RWPE1 (cell line): Measurements from ENCODE around the gene RPL10.
"Not testable (repeated sequence)": the region's sequence is repeated elsewhere in the genome, so short reads cannot be mapped to it uniquely, and the experiment has no call there.

ENCODE experiments used
- CTCF ChIA-PET: fragments of 350-600 bp; sonication (Branson Sonifier 250); formaldehyde crosslinking; extraction: SDS; loops from one replicate; lab custom pipeline; 2021; lab: Yijun Ruan, JAX
- POLR2A ChIA-PET: fragments of 400-600 bp; formaldehyde crosslinking; extraction: SDS; loops from one replicate; lab custom pipeline; 2020; ENCODE audit warnings: antibody characterized with exemption; ENCODE audit not compliant: low non-redundant PET; lab: Yijun Ruan, JAX
- DNase-seq: peaks from one replicate; pipeline ENCODE4 v3.0.0; 2012; ENCODE audit warnings: low spot score
- H3K27ac ChIP-seq: fragments of 450-650 bp; 2 replicates; pipeline ENCODE4 v1.5.1; 2017
- TF ChIP-seq, protein P1 (sequence below): fragments of 450-650 bp; conservative IDR thresholded peaks from 2 replicates; pipeline ENCODE4 v1.5.1; 2017; ENCODE audit warnings: low read depth, mild to moderate bottlenecking

Gene RPL10

DNA sequence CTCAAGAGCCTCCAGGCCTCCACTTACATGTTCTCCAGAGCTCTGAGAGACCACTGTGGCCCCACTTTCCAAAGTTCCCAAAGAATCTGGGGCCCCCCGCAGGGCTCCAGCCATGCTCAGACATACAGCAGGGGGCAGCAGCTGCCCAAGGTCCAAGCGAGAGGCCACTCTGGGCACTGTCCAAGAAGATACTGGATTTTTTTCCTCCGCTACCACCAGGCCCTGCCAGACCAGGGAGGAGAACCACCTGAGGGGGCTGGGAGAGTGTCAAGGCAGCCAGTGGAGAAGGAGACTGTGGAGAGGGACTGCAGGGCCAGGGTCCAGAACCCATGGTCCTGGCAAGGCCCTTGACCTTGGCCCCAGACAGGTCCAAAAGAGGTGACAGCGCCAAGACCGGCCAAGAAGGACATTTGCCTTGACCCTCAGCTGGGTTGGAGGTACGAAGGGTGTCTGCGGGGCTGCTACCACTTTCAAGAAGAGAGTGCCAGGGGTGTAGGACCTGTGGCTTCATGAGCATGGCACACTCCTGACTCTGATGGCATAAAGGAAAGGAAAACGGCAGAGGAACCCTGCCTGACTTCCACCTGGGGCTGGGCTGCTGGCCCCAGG lies 13.8 kb upstream of the RPL10 start:
- ChIA-PET CTCF (interaction anchor here (0.6 to 3.0 kb wide), 2 partner anchors 11 to 143 kb away, joined by 4 to 13 read pairs; partner anchors contain the start of gene FLNA), POLR2A (no interaction called here)
- DNase-seq: no peak
- TF ChIP-seq, protein P1, sequence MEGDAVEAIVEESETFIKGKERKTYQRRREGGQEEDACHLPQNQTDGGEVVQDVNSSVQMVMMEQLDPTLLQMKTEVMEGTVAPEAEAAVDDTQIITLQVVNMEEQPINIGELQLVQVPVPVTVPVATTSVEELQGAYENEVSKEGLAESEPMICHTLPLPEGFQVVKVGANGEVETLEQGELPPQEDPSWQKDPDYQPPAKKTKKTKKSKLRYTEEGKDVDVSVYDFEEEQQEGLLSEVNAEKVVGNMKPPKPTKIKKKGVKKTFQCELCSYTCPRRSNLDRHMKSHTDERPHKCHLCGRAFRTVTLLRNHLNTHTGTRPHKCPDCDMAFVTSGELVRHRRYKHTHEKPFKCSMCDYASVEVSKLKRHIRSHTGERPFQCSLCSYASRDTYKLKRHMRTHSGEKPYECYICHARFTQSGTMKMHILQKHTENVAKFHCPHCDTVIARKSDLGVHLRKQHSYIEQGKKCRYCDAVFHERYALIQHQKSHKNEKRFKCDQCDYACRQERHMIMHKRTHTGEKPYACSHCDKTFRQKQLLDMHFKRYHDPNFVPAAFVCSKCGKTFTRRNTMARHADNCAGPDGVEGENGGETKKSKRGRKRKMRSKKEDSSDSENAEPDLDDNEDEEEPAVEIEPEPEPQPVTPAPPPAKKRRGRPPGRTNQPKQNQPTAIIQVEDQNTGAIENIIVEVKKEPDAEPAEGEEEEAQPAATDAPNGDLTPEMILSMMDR: no peak
- peak overlapping the region; percentile 86 for H3K27ac ChIP-seq

DNA sequence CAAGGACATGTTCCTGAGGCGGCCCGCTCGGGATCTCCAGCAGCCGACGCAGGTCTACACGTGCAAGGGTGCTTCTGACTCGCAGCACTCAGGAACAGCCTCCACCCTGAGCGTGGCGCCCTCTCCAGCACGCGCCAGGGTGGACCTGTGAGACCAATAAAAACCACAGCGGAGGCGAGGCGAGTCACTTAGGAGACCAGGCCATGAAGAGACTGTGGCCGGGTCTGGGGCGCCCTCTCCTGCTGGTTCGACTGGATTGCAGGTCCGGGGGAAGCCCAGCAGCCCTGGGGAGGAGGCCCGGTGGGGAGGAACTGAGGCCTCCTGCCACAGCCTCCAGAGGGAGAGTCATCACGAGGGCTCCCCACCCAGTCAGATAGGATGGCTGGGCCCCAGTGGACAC lies 10.1 kb upstream of the RPL10 start:
- POLR2A ChIA-PET, H3K27ac ChIP-seq, DNase-seq, CTCF ChIA-PET: not testable (repeated sequence)

DNA sequence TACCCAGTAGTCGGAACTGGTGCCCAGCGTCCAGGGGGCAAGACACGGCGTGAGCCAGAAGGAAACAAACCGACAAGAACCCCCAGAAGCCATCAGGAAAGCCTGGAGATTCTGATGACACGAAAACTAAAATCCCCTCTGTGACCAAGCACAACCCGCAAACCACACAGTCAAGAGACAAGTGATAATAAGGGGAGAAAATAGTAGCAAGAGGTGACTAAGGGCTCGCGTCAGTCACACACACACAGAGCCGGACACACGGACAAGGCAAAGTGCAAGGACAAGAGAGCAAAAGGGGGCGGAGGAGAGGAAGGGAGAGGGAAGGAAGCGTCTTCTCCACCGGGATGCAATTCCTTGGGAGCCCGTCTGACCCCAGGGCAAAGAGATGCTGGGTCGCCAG lies 9.5 kb upstream of the RPL10 start:
- CTCF ChIA-PET, POLR2A ChIA-PET, H3K27ac ChIP-seq, DNase-seq: not testable (repeated sequence)

DNA sequence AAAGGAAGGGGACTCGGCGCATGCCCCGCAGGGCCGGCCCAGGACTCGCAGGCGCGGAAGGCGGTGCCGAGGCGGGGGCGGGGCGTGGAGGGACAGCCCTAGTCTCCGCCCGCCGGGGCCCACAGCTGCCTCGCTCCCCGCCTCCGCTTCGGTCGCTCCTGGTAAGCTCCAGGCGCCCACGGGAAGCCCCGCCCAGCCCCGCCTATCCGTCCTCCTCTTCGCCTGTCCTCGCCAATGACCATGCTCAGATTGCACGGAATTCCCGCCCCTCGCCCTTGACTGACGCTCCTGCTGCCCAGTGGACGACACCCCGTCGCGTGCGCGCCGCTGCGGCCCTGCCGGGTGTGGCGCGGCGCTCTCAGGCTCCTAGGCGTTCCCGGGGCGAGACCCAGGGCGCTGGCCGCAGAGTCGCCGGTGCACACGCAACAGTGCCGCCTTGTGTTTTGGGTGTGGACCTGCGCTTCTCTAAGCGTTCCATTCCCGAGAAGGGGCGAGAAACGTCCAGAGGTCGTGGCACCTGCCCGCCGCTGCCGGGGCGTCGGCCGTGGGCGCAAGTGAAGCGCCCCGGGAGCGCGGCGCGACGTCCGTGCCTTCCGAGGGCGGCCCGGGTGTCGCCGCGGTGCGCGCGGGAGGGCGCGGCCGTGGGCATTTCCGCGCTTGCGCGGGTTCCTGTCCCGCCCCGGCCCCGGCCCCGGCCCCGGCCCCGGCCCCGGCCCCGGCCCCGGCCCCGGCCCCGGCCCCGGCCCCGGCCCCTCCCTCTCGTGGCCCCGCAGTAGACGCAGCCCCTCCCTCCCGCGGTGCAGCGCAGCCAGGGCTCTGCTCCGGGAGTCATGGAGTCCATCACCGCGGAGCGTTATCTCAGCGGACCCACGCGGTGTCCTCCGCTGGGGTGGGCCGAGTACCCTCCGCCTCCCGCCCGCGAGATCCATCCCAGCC lies 8.1 kb upstream of the RPL10 start:
- POLR2A ChIA-PET, DNase-seq, CTCF ChIA-PET: not testable (repeated sequence)
- H3K27ac ChIP-seq: peak overlapping the region; percentile 67

DNA sequence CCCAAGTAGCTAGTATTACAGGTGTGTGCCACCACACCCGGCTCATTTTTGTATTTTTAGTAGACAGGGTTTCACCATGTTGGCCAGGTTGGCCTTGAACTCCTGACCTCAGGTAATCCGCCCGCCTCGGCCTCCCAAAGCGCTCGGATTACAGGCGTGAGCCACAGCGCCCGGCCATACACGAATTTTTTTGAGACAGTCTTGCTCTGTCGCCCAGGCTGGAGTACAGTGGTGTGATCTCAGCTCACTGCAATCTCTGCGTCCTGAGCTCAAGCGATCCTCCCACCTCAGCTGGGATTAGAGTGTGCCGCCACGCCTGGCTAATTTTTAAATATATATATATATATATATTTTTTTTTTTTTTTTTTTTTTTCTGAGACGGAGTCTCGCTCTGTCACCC lies 1.8 kb upstream of the RPL10 start:
- DNase-seq: not testable (repeated sequence)
- peak overlapping the region; percentile 95 for H3K27ac ChIP-seq
- ChIA-PET POLR2A (interaction anchor here (1.2 kb wide), 1 partner anchor 46 kb away, joined by 3 read pairs; no protein-coding TSS in a partner anchor), CTCF (interaction anchor here (1.2 kb wide), 1 partner anchor 22 kb away, joined by 5 read pairs; the partner anchor contains the start of gene FLNA)

DNA sequence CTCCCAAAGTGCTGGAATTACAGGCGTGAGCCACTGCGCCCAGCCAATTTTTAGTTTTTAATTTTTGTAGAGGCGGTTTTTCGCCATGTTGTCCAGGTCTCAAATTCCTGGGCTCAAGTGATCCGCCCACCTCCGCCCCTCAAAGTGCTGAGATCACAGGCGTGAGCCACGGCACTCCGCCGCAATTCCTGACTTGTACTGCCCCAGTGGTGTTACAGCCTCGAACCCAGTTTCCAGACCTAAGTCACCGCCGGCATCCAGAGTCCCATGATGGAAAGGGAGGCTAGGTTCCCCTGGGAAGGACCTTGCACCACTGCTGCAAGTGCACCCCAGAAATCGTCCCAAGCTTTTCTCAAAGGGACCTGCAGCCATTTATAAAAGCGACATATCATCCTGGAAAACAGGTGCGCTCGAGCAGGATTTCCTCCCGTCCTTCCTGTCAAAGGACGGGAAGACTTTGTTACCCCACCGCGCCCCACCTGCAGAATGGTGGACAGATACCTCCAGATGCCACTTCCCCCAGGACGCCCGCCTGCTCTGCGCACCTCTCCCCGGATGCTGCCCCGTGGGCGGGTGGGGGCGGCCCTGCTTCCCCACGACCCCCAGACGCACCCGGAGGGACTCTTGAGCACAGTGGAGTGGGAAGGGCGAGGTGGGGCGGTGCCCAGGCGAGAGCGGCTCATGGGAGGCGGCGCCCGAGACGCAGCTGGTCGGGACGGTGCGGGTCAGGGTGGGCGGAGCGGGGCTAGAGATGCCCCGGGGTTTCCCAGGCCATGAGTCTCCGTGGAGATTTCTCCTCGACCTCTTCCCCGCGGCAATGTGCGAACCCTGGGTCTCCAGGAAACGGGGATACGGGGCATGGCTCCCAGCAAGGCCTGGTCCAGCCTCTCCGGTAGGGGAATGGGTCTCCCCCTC lies 947 bp upstream of the RPL10 start:
- H3K27ac ChIP-seq: peak overlapping the region; percentile 95
- TF ChIP-seq, protein P1: no peak
- CTCF ChIA-PET: interaction anchor here (1.2 kb wide), 1 partner anchor 23 kb away, joined by 5 read pairs; the partner anchor contains the start of gene FLNA
- POLR2A ChIA-PET: interaction anchor here (1.1 to 1.2 kb wide), 2 partner anchors 34 to 45 kb away, joined by 3 to 4 read pairs; no protein-coding TSS in a partner anchor
- no peak for DNase-seq

DNA sequence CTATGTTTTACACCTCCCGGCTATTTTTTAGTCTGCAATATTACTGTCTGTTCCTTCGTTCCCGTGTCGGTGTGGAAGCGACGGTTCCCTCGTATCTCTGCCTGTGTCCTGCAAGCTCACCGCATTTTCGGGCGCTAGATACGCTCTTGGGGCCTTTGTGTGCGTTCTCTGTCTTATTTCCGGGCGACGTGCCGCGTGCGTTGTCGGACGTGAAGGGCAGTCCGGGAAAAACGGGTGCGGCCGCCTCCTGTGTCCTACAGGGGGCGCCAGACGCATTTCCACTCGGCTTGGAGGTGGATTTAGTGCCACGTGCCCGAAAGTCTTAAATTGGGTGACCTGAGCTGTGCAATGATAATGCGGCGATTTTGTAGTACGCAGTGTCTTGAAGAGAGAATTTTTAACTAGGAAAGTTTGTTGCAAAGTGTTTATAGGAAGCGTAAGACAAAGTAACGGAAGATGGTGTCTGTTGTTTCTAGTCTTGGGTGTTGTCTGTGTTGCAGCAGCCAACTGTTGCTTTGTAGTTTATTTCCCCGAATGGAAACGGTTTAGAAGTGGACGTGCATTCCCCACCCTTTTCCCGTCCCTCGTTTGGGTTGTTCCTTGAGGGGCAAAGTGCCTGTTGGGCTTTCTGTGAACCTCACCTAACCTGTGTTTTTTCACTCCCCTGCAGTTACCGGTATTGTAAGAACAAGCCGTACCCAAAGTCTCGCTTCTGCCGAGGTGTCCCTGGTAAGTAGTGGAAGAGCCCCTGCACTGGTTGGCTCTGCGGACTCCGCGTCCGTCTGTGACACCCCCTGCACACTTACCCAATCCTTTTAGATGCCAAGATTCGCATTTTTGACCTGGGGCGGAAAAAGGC lies 720 bp downstream of the RPL10 start:
- ChIA-PET POLR2A (interaction anchor here (0.6 to 1.3 kb wide), 3 partner anchors 11 to 340 kb away, joined by 3 to 5 read pairs (median 4); no protein-coding TSS in a partner anchor), CTCF (no interaction called here)
- TF ChIP-seq, protein P1: peak; percentile 81
- peak overlapping the region; percentile 95 for H3K27ac ChIP-seq
- DNase-seq: no peak
